Common myeloid progenitor, CD34-positive (primary cell): Measurements from ENCODE around the gene ZFP36.

Experiments used
- CTCF ChIA-PET: fragments of 350-600 bp; sonication (Branson Sonifier 250); formaldehyde crosslinking; loops from one replicate; lab custom pipeline; 2021; ENCODE audit warnings: antibody characterized with exemption; lab: Charles Lee
- POLR2A ChIA-PET: fragments of 350-600 bp; sonication (Branson Sonifier 250); formaldehyde crosslinking; loops from one replicate; lab custom pipeline; 2021; ENCODE audit warnings: antibody characterized with exemption; lab: Charles Lee
- DNase-seq, 3 donors: peaks; one replicate each; pipeline versions ENCODE4 v3.0.0 to v3.0.0-alpha.2; 2013
- H3K27ac ChIP-seq, 2 experiments: 1 replicate in 1 of 2; 2 replicates in 1 of 2; pipeline ENCODE4 v1.7.0; 2013; ENCODE audit warnings: inconsistent platforms in 2 of 2, low read length in 2 of 2, mild to moderate bottlenecking in 2 of 2, low read depth in 1 of 2, moderate library complexity in 1 of 2; ENCODE audit not compliant: severe bottlenecking in 2 of 2, insufficient read depth in 1 of 2, poor library complexity in 1 of 2
- H3K27me3 ChIP-seq, 5 experiments: replicated peaks in 2 of 5; 1 replicate in 3 of 5; 2 replicates in 2 of 5; pipeline versions ENCODE4 v1.6.1 to v1.7.0; 2013; ENCODE audit warnings: low read length in 4 of 5, mild to moderate bottlenecking in 2 of 5, moderate library complexity in 2 of 5, inconsistent platforms in 1 of 5; ENCODE audit not compliant: insufficient read depth in 5 of 5, control insufficient read depth in 4 of 5
- H3K36me3 ChIP-seq, 4 experiments: 1 replicate in 2 of 4; 2 replicates in 2 of 4; pipeline versions ENCODE4 v1.6.1 to v1.7.0; 2013; ENCODE audit warnings: low read length in 3 of 4, control low read depth in 1 of 4, mild to moderate bottlenecking in 1 of 4; ENCODE audit not compliant: control insufficient read depth in 4 of 4, insufficient read depth in 4 of 4
- H3K4me1 ChIP-seq, 4 experiments: 1 replicate in 3 of 4; 2 replicates in 1 of 4; pipeline versions ENCODE4 v1.6.1 to v1.7.1; 2013; ENCODE audit warnings: low read length in 3 of 4, mild to moderate bottlenecking in 3 of 4, control low read depth in 1 of 4, inconsistent platforms in 1 of 4, moderate library complexity in 1 of 4; ENCODE audit not compliant: control insufficient read depth in 4 of 4, insufficient read depth in 4 of 4; ENCODE audit errors: control extremely low read depth in 1 of 4
- H3K4me3 ChIP-seq, 7 experiments: 1 replicate in 4 of 7; 2 replicates in 3 of 7; pipeline versions ENCODE4 v1.5.1 to v1.7.0; 2013; ENCODE audit warnings: mild to moderate bottlenecking in 7 of 7, low read length in 6 of 7, moderate library complexity in 6 of 7, inconsistent platforms in 2 of 7, low read depth in 2 of 7, control low read depth in 1 of 7; ENCODE audit not compliant: insufficient read depth in 4 of 7, control insufficient read depth in 1 of 7; ENCODE audit errors: extremely low read depth in 1 of 7
- H3K9me3 ChIP-seq, 5 experiments: 1 replicate in 4 of 5; 2 replicates in 1 of 5; pipeline versions ENCODE4 v1.6.1 to v1.7.1; 2013; ENCODE audit warnings: low read length in 4 of 5, mild to moderate bottlenecking in 2 of 5, inconsistent platforms in 1 of 5, low read depth in 1 of 5, moderate library complexity in 1 of 5; ENCODE audit not compliant: control insufficient read depth in 4 of 5, insufficient read depth in 2 of 5; ENCODE audit errors: control extremely low read depth in 1 of 5
- WGBS: methylation state at CpG from one replicate; pipeline ENCODE4 v1.1.5; 2013; ENCODE audit not compliant: insufficient coverage; 5-methylcytosine and 5-hydroxymethylcytosine counted together

Gene ZFP36

GRCh38 chr19:39397360-39398296, 9.0 kb upstream of the ZFP36 start:
- Histone ChIP-seq H3K9me3 (no peaks in the 10 kb centered on the region), H3K4me3 (peak overlapping the region in 2 of 7 experiments; percentile 21), H3K36me3 (peaks cover 13 to 22% (median 20%) of the 10 kb centered on the region in 4 experiments), H3K27me3 (no peaks in the 10 kb centered on the region), H3K27ac (peak overlapping the region; percentile 55 to 79), H3K4me1 (peaks cover 12 to 50% (median 37%) of the 10 kb centered on the region in 4 experiments)
- CTCF ChIA-PET = interaction anchor here (0.5 to 7.8 kb wide), 13 partner anchors 7 to 71 kb away, joined by 3 to 119 read pairs (median 3); partner anchors contain the start of genes PLEKHG2 and SAMD4B
- DNase-seq = peak; percentile 85 to 92 (median 89)
- 49% methylated on average over 10 of the region's 17 CpGs for WGBS
- POLR2A ChIA-PET = interaction anchor here (1.5 to 3.0 kb wide), 3 partner anchors 10 to 55 kb away, joined by 5 to 46 read pairs (median 40); partner anchors contain the start of genes PLEKHG2, SAMD4B and ZFP36

GRCh38 chr19:39398297-39398864, 8.3 kb upstream of the ZFP36 start:
- H3K27me3 ChIP-seq = no peaks in the 10 kb centered on the region
- ChIA-PET POLR2A (interaction anchor here (1.5 to 3.0 kb wide), 3 partner anchors 10 to 56 kb away, joined by 5 to 46 read pairs (median 40); partner anchors contain the start of genes PLEKHG2, SAMD4B and ZFP36), CTCF (interaction anchor here (0.8 to 7.8 kb wide), 10 partner anchors 10 to 70 kb away, joined by 3 to 119 read pairs (median 5); partner anchors contain the start of genes PLEKHG2 and SAMD4B)
- peak overlapping the region; percentile 55 to 79 for H3K27ac ChIP-seq
- DNase-seq = peak in 2 of 3 donors; percentile 53 to 54
- H3K4me1 ChIP-seq = peaks cover 12 to 57% (median 44%) of the 10 kb centered on the region in 4 experiments
- H3K4me3 ChIP-seq = peak overlapping the region in 1 of 7 experiments; percentile 21
- no peaks in the 10 kb centered on the region for H3K9me3 ChIP-seq
- H3K36me3 ChIP-seq = peaks cover 13 to 20% (median 18%) of the 10 kb centered on the region in 4 experiments
- WGBS = 86% methylated on average over 10 of the region's 11 CpGs

GRCh38 chr19:39399668-39400050, 7.0 kb upstream of the ZFP36 start:
- no peak for DNase-seq
- H3K36me3 ChIP-seq = peaks cover 7 to 12% (median 10%) of the 10 kb centered on the region in 4 experiments
- ChIA-PET CTCF (interaction anchor here (2.9 to 7.8 kb wide), 2 partner anchors 12 to 15 kb away, joined by 14 to 119 read pairs; partner anchors contain the start of gene PLEKHG2), POLR2A (interaction anchor here (2.4 kb wide), 1 partner anchor 10 kb away, joined by 12 read pairs; no protein-coding TSS in a partner anchor)
- 100% methylated on average over 3 of the region's 4 CpGs for WGBS
- H3K4me3 ChIP-seq = no peak overlapping the region
- peaks cover 12 to 70% (median 54%) of the 10 kb centered on the region in 4 experiments for H3K4me1 ChIP-seq
- no peak overlapping the region for H3K27ac ChIP-seq
- H3K27me3 ChIP-seq = no peaks in the 10 kb centered on the region
- H3K9me3 ChIP-seq = no peaks in the 10 kb centered on the region

GRCh38 chr19:39400061-39400460, 6.6 kb upstream of the ZFP36 start:
- H3K9me3 ChIP-seq = no peaks in the 10 kb centered on the region
- CTCF ChIA-PET = interaction anchor here (0.9 to 7.8 kb wide), 4 partner anchors 9 to 14 kb away, joined by 3 to 119 read pairs (median 9); partner anchors contain the start of genes MED29, PAF1 and PLEKHG2
- WGBS = 100% methylated on average over 3 of the region's 4 CpGs
- H3K27ac ChIP-seq = no peak overlapping the region
- peaks cover 5 to 10% (median 8%) of the 10 kb centered on the region in 4 experiments for H3K36me3 ChIP-seq
- no peak overlapping the region for H3K4me3 ChIP-seq
- POLR2A ChIA-PET = interaction anchor here (2.4 kb wide), 1 partner anchor 9 kb away, joined by 12 read pairs; no protein-coding TSS in a partner anchor
- DNase-seq = no peak
- H3K4me1 ChIP-seq = peaks cover 12 to 74% (median 58%) of the 10 kb centered on the region in 4 experiments
- no peaks in the 10 kb centered on the region for H3K27me3 ChIP-seq

GRCh38 chr19:39401070-39401548, 5.5 kb upstream of the ZFP36 start:
- peaks cover 15 to 85% (median 68%) of the 10 kb centered on the region in 4 experiments for H3K4me1 ChIP-seq
- CTCF ChIA-PET = interaction anchor here (1.1 to 7.8 kb wide), 6 partner anchors 9 to 59 kb away, joined by 3 to 119 read pairs (median 6); partner anchors contain the start of genes MED29, PAF1, PLEKHG2 and SAMD4B
- H3K27ac ChIP-seq = peak overlapping the region; percentile 10 to 32
- WGBS = 67% methylated on average over 4 of the region's 4 CpGs
- POLR2A ChIA-PET = interaction anchor here (2.4 to 3.3 kb wide), 3 partner anchors 8 to 11 kb away, joined by 12 to 47 read pairs (median 16); partner anchors contain the start of genes MED29, PAF1 and PLEKHG2
- peak overlapping the region in 3 of 7 experiments; percentile 11 to 75 (median 46) for H3K4me3 ChIP-seq
- H3K36me3 ChIP-seq = peaks cover 4 to 6% (median 4%) of the 10 kb centered on the region in 4 experiments
- no peaks in the 10 kb centered on the region for H3K27me3 ChIP-seq
- no peak for DNase-seq
- no peaks in the 10 kb centered on the region for H3K9me3 ChIP-seq
